ENCODE data around the gene CAST. TPM values are rescaled to one million over a fixed set of nuclear protein-coding genes. Genes with fewer than 3 reads are reported as not detected.

CAST gene
- total RNA-seq, 2 experiments from 2014 or later = 149 to 173 TPM

DNA sequence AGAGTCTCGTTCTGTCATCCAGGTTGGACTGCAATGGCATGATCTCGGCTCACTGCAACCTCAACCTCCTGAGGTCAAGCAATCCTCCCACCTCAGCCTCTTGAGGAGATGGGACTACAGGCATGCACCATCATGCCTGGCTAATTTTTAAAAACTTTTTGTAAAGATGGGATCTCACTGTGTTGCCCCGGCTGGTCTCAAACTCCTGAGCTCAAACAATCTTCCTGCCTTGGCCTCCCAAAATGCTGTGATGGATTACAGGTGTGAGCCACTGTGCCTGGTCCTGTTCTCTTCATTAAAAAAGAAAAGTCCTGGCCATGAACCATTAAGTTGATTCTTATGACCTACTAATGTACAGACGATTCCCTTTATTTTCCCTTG lies 90.8 kb downstream of the CAST start:
- Mint-ChIP-seq H3K27me3 (no peaks in the 10 kb centered on the region), H3K36me3 (peaks cover 38% of the 10 kb centered on the region), H3K27ac (no peak overlapping the region), H3K4me3 (no peak overlapping the region), H3K9me3 (ENCODE audit: low read depth) (no peaks in the 10 kb centered on the region), H3K4me1 (no peaks in the 10 kb centered on the region)
- ATAC-seq (no peak), DNase-seq (no peak)
- CTCF ChIA-PET = interaction anchor here (0.6 to 3.8 kb wide), 40 partner anchors 10 to 914 kb away, joined by 3 to 79 read pairs (median 4); partner anchors contain the start of genes CAST and LIX1

DNA sequence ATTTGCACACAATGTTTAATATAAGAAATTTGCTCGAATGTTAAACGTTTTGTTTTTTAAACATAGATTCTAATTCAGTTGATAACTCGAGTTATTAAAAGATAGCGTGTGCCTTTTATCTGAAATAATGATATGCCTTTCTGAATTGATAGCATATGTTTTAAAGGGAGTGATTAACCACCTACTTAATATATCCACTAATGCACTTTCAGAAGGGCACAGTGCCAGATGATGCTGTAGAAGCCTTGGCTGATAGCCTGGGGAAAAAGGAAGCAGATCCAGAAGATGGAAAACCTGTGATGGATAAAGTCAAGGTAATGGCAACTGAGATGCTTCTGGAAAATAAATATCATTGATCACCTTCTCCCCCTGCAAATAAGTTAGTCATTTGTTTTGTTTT lies 91.7 kb downstream of the CAST start:
- no peaks in the 10 kb centered on the region for H3K4me1 Mint-ChIP-seq
- no peaks in the 10 kb centered on the region for H3K27me3 Mint-ChIP-seq
- no peaks in the 10 kb centered on the region for H3K9me3 Mint-ChIP-seq (ENCODE audit: low read depth)
- CTCF ChIA-PET = interaction anchor here (0.6 to 1.4 kb wide), 2 partner anchors 10 to 211 kb away, joined by 3 to 6 read pairs; no protein-coding TSS in a partner anchor
- H3K36me3 Mint-ChIP-seq = peaks cover 35% of the 10 kb centered on the region
- no peak overlapping the region for H3K4me3 Mint-ChIP-seq
- no peak overlapping the region for H3K27ac Mint-ChIP-seq
- DNase-seq (no peak), ATAC-seq (no peak)

DNA sequence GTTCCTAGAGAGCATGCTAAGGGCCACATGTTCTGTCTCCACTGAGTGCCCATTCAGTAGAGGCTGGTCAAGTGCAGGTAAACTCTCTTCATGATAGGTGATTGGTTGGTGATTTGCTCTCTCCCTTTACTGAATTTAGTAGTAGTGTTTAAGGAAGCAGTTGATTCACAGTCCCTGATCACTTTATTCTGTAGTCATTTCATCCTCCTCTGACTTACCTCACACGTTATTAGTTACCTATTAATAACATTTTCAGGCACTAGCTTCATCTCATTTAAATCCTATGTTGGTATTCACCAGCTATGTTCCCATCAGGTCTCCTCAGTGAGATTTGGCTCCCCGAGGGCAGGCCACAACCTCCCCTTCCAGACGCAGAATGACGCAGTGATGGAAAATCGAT lies 93.7 kb downstream of the CAST start:
- Mint-ChIP-seq H3K36me3 (peaks cover 30% of the 10 kb centered on the region), H3K27ac (no peak overlapping the region)
- CTCF ChIA-PET = interaction anchor here (0.9 kb wide), 1 partner anchor 387 kb away, joined by 3 read pairs; the partner anchor contains the start of gene LIX1

DNA sequence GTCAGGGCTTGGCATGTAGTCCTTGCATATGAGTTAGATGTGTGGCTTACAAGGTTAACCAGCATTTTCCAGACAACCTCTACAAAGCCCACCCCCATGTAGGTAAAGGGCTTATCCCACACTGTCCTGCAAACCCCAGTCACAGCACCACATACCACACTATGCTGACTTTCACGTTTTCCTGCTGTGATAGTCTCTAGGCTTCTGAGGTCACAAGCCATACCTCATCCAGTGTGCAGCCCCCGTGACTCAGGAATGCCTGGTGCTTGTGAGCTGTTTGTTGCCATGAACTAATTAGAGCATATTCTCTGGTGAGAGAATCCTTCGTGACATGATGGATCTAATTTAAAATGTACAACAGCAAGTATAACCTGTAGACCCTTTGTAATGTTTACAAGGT lies 94.8 kb downstream of the CAST start:
- H3K9me3 Mint-ChIP-seq (ENCODE audit: low read depth) = no peaks in the 10 kb centered on the region
- CTCF ChIA-PET = no interaction called here

More for the DNA sequence above, 93.7 kb downstream of the CAST start:
- no peak for DNase-seq
- no peaks in the 10 kb centered on the region for H3K27me3 Mint-ChIP-seq
- no peak overlapping the region for H3K4me3 Mint-ChIP-seq
- no peak for ATAC-seq
- no peaks in the 10 kb centered on the region for H3K9me3 Mint-ChIP-seq (ENCODE audit: low read depth)
- H3K4me1 Mint-ChIP-seq = no peaks in the 10 kb centered on the region

DNA sequence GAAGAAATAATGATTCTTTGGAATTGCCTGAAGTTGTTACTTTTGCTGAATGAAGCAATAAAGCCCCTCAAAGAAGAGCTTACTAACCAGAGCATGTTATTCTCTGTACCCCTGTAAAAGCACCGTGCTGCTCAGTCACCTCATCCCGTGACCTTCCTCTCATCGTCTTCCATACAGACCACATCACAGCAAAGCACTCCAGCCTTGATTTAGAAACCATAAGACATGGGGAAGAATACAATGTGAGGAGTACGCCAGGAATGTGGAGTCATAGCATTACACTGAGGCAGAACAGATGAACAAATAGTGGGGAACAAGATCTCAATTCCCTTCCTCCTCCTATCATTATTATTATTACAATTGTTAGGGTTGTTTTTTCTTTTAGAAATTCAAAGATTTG lies 96.4 kb downstream of the CAST start:
- ATAC-seq = no peak
- no peaks in the 10 kb centered on the region for H3K4me1 Mint-ChIP-seq
- CTCF ChIA-PET = interaction anchor here (1.0 to 1.4 kb wide), 2 partner anchors 110 to 403 kb away, joined by 3 read pairs; no protein-coding TSS in a partner anchor
- H3K27ac Mint-ChIP-seq = no peak overlapping the region
- no peaks in the 10 kb centered on the region for H3K9me3 Mint-ChIP-seq (ENCODE audit: low read depth)
- H3K4me3 Mint-ChIP-seq = no peak overlapping the region
- peaks cover 26% of the 10 kb centered on the region for H3K36me3 Mint-ChIP-seq
- H3K27me3 Mint-ChIP-seq = no peaks in the 10 kb centered on the region
- no peak for DNase-seq

More for the DNA sequence above, 94.8 kb downstream of the CAST start:
- H3K27me3 Mint-ChIP-seq = no peaks in the 10 kb centered on the region
- H3K36me3 Mint-ChIP-seq = peaks cover 29% of the 10 kb centered on the region
- no peak for DNase-seq
- H3K27ac Mint-ChIP-seq = no peak overlapping the region
- no peak overlapping the region for H3K4me3 Mint-ChIP-seq
- no peak for ATAC-seq
- H3K4me1 Mint-ChIP-seq = no peaks in the 10 kb centered on the region

DNA sequence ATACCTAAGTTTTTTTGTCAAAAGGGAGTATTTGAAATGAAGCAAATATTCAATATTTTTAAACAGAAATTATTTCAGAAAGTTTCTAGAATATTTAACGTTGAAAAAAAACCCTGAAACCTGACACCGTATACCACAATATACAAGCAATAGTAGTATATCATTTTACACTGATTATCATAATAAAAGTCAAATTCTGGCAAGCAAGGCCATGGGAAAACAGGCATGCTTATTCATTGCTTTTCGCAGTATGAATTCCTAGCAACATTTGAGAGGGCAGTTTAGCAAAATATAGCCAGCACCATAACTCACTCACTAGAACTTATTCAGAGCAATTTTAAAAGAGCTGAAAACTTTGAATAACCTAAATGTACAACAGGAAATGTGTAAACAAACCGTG lies 99.4 kb downstream of the CAST start:
- H3K27me3 Mint-ChIP-seq = no peaks in the 10 kb centered on the region
- DNase-seq (no peak), ATAC-seq (no peak)
- CTCF ChIA-PET = interaction anchor here (1.0 to 3.8 kb wide), 4 partner anchors 9 to 399 kb away, joined by 3 to 26 read pairs (median 5); no protein-coding TSS in a partner anchor
- no peak overlapping the region for H3K27ac Mint-ChIP-seq
- no peaks in the 10 kb centered on the region for H3K4me1 Mint-ChIP-seq
- peaks cover 32% of the 10 kb centered on the region for H3K36me3 Mint-ChIP-seq
- H3K9me3 Mint-ChIP-seq (ENCODE audit: low read depth) = no peaks in the 10 kb centered on the region
- no peak overlapping the region for H3K4me3 Mint-ChIP-seq

DNA sequence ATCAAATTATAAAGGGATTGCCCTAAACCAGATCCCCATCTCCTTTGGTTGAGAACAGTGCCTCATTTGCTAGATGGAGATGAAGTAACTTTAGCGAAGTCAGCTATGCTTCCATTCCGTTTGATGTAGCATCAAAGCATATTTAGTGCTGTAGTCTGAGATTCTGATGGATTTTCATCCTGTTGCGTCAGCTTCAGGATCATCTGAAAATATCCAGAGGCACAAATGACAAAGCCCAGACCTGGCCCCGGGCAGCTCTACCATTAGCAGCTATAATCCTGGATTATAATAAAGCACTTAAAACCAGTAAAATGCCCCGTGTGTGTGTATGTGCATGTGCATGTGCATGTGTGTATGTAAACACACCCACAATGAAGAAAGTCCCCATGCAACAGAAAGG lies 100.8 kb downstream of the CAST start:
- CTCF ChIA-PET = interaction anchor here (0.9 to 3.8 kb wide), 3 partner anchors 11 to 398 kb away, joined by 3 to 26 read pairs (median 7); no protein-coding TSS in a partner anchor
- Mint-ChIP-seq H3K27ac (no peak overlapping the region), H3K36me3 (peaks cover 30% of the 10 kb centered on the region)

DNA sequence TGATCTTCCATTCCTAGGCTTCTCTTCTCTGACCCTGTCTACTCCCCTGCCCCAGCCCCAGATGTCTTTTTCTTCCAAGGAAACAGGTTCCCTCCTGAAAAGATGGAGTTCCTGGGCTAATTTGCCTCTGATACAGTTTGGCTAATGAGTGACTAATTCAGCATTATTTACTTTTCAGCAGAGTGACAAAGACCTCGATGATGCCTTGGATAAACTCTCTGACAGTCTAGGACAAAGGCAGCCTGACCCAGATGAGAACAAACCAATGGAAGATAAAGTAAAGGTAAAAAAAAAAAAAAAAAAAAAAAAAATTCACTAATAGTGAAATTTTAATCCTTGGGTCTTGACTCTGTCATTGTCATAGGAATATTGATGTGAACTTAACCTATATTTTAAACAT lies 102.9 kb downstream of the CAST start:
- Mint-ChIP-seq H3K4me3 (no peak overlapping the region), H3K27ac (no peak overlapping the region), H3K9me3 (ENCODE audit: low read depth) (no peaks in the 10 kb centered on the region), H3K4me1 (no peaks in the 10 kb centered on the region), H3K36me3 (peaks cover 43% of the 10 kb centered on the region), H3K27me3 (no peaks in the 10 kb centered on the region)
- DNase-seq = no peak
- ATAC-seq = no peak
- CTCF ChIA-PET = interaction anchor here (1.6 to 3.8 kb wide), 2 partner anchors 12 to 13 kb away, joined by 7 to 26 read pairs; no protein-coding TSS in a partner anchor

More for the DNA sequence above, 100.8 kb downstream of the CAST start:
- DNase-seq (no peak), ATAC-seq (no peak)
- H3K4me3 Mint-ChIP-seq = no peak overlapping the region
- no peaks in the 10 kb centered on the region for H3K4me1 Mint-ChIP-seq
- no peaks in the 10 kb centered on the region for H3K27me3 Mint-ChIP-seq
- no peaks in the 10 kb centered on the region for H3K9me3 Mint-ChIP-seq (ENCODE audit: low read depth)

DNA sequence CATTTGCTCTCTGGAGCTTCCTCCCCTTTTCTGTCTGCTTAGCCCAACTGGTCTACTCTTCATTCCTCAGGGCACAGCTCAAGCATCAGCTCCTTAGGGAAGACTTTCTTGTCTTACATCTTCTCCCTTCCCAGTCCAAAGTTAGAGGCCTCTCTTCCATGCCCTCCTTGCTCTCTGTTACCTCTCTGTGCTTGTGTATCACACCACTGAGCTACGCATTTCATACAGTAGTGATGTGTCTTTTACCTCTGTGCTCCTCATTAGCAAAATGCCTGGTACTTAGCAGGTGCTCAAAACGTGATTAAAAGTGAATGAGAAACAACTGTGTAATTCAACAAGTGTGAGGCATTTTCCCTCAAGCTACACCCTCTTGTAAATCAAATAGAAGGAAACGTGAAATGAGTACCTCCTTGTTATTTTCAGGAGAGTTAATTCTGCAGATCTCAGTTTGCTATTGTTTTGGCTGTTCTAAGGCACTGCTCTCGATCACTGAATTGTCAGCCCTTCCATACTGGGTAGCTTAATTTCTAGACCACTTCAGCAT lies 106.6 kb downstream of the CAST start:
- no peaks in the 10 kb centered on the region for H3K27me3 Mint-ChIP-seq
- no peak overlapping the region for H3K27ac Mint-ChIP-seq
- H3K36me3 Mint-ChIP-seq = peaks cover 58% of the 10 kb centered on the region
- CTCF ChIA-PET = interaction anchor here (0.7 to 1.2 kb wide), 4 partner anchors 17 to 392 kb away, joined by 3 read pairs; no protein-coding TSS in a partner anchor
- no peak overlapping the region for H3K4me3 Mint-ChIP-seq
- peaks cover 10% of the 10 kb centered on the region for H3K4me1 Mint-ChIP-seq
- no peak for ATAC-seq
- no peak for DNase-seq
- no peaks in the 10 kb centered on the region for H3K9me3 Mint-ChIP-seq (ENCODE audit: low read depth)

DNA sequence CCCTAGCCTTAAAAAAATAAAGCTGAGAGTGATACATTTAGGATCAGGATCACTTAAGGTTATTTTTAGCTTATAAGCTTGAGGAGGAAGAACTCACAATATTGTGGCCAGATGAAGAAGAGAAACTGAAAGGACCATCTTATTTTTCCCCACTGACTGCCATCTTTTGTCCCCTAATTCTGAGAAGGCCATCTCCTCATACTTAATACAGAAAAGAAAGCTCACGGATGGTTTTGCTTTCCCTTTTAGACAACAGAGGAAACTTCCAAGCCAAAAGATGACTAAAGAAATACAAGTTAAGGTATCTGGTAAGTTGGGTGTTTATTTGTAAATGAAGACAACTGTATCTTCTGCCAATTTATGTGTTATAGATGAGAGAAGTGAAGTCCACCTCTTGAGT lies 109.2 kb downstream of the CAST start:
- Mint-ChIP-seq H3K36me3 (peaks cover 64% of the 10 kb centered on the region), H3K9me3 (ENCODE audit: low read depth) (no peaks in the 10 kb centered on the region), H3K27ac (peak overlapping the region; percentile 89), H3K4me3 (peak overlapping the region; percentile 64), H3K4me1 (peaks cover 10% of the 10 kb centered on the region), H3K27me3 (no peaks in the 10 kb centered on the region)
- DNase-seq (no peak), ATAC-seq (peak; percentile 87)
- CTCF ChIA-PET = interaction anchor here (0.7 to 2.9 kb wide), 7 partner anchors 9 to 390 kb away, joined by 3 to 22 read pairs (median 3); partner anchors contain the start of gene ERAP1

DNA sequence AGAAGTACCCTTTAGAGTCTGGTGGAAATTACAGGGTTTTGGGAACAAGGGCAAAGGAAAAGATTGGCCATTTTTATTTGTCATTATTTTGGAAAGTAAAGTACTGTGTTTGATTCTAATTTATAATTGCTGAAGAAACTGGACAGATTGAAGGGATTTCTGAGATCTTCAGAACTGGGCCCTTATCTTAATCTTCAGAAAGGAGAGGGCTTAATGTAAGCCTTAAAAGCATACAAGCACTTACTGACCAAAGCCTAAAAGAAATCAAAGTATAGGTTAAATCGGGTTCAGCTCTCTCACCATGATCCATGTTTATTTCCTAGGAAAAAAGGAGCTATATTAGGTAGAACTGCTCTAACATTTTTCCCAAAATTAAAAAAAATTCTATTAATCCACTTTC lies 109.9 kb downstream of the CAST start:
- Mint-ChIP-seq H3K27me3 (no peaks in the 10 kb centered on the region), H3K27ac (peak overlapping the region; percentile 89), H3K36me3 (peaks cover 65% of the 10 kb centered on the region), H3K4me1 (peaks cover 10% of the 10 kb centered on the region), H3K4me3 (peak overlapping the region; percentile 30), H3K9me3 (ENCODE audit: low read depth) (no peaks in the 10 kb centered on the region)
- CTCF ChIA-PET = interaction anchor here (0.7 to 2.9 kb wide), 4 partner anchors 16 to 389 kb away, joined by 3 to 22 read pairs (median 5); no protein-coding TSS in a partner anchor
- DNase-seq (no peak), ATAC-seq (no peak)

DNA sequence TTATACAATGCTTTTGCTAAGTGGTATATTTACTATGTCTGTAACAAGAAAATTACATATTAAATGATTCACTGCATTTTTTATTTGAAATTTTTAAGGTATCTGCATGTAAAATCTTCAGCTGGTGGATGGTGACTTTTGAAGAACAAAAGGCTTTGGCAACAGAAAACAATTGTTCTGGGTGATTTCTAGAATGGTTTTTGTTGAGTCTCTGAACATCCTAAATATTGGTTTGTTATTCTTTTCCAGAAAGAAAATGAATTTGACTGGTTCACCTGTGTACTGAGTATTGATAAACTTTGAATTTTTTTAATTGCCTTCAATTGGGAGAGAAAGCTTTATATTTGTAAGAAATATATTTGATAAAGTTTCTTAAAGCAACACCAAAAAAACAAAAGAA lies 110.4 kb downstream of the CAST start:
- Mint-ChIP-seq H3K4me3 (no peak overlapping the region), H3K36me3 (peaks cover 69% of the 10 kb centered on the region), H3K27ac (no peak overlapping the region), H3K9me3 (ENCODE audit: low read depth) (no peaks in the 10 kb centered on the region), H3K4me1 (peaks cover 10% of the 10 kb centered on the region), H3K27me3 (no peaks in the 10 kb centered on the region)
- ATAC-seq = no peak
- CTCF ChIA-PET = interaction anchor here (0.7 to 2.9 kb wide), 2 partner anchors 20 to 60 kb away, joined by 3 to 22 read pairs; no protein-coding TSS in a partner anchor
- DNase-seq = no peak

DNA sequence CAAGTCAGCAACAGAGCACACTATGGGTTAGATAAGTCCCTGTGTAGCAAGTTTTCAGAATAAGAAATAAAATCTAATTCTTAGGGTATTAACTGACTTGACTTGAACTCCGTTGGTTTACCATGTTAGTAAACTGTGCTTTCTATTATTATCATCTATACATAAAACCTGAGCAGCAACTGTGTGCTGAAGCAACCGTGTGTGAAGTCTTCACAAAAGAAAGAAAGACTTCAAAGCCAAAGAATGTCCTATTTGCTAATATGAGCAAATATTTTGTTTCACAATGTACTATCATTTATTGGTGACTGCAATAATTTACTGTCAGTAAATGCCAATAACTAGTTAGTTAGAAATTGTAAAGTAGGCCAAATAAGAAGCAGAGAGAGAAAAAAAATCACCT lies 112.9 kb downstream of the CAST start:
- Mint-ChIP-seq H3K36me3 (peaks cover 75% of the 10 kb centered on the region), H3K27me3 (no peaks in the 10 kb centered on the region), H3K27ac (no peak overlapping the region), H3K4me3 (no peak overlapping the region), H3K9me3 (ENCODE audit: low read depth) (no peaks in the 10 kb centered on the region), H3K4me1 (peaks cover 10% of the 10 kb centered on the region)
- no peak for ATAC-seq
- CTCF ChIA-PET = no interaction called here
- DNase-seq = no peak

DNA sequence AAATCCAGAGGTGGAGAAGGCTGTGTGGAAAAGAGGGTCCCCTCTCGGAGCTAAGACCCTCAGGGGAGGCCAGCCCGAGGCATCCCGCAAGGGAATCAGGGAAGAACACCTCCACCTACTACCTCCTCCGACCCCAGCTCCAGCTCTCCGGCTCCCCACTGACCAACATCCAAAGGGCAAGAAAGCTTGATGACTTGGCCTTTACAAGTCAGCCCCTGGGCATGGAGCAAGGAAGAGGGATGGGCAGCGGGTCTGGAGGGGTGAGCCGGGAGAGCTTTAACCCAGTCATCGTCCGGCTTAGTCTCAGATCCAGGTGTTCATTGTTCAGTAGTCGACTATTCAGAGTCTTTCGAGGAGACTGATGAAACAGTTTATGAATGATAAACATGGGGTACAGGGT lies 113.5 kb downstream of the CAST start:
- CTCF ChIA-PET = interaction anchor here (0.6 to 1.3 kb wide), 3 partner anchors 18 to 388 kb away, joined by 3 to 4 read pairs (median 3); no protein-coding TSS in a partner anchor
- H3K36me3 Mint-ChIP-seq = peaks cover 77% of the 10 kb centered on the region
- ATAC-seq (no peak), DNase-seq (no peak)
- H3K27ac Mint-ChIP-seq = no peak overlapping the region
- H3K4me3 Mint-ChIP-seq = no peak overlapping the region
- H3K4me1 Mint-ChIP-seq = peaks cover 10% of the 10 kb centered on the region
- H3K9me3 Mint-ChIP-seq (ENCODE audit: low read depth) = no peaks in the 10 kb centered on the region
- H3K27me3 Mint-ChIP-seq = no peaks in the 10 kb centered on the region

Measured in activated CD8-positive, alpha-beta memory T cell treated with anti-CD3 and anti-CD28 coated beads, Interleukin-2, amount 10 ng/mL, durations not matched to agents 7 days and 5 days (primary cell).